SW480 (cell line): ENCODE measurements around the gene ZIC1.

Experiments used
- DNase-seq: peaks from one replicate; pipeline ENCODE4 v3.0.0-alpha.2; 2016; ENCODE audit warnings: low spot score

Gene ZIC1

DNA sequence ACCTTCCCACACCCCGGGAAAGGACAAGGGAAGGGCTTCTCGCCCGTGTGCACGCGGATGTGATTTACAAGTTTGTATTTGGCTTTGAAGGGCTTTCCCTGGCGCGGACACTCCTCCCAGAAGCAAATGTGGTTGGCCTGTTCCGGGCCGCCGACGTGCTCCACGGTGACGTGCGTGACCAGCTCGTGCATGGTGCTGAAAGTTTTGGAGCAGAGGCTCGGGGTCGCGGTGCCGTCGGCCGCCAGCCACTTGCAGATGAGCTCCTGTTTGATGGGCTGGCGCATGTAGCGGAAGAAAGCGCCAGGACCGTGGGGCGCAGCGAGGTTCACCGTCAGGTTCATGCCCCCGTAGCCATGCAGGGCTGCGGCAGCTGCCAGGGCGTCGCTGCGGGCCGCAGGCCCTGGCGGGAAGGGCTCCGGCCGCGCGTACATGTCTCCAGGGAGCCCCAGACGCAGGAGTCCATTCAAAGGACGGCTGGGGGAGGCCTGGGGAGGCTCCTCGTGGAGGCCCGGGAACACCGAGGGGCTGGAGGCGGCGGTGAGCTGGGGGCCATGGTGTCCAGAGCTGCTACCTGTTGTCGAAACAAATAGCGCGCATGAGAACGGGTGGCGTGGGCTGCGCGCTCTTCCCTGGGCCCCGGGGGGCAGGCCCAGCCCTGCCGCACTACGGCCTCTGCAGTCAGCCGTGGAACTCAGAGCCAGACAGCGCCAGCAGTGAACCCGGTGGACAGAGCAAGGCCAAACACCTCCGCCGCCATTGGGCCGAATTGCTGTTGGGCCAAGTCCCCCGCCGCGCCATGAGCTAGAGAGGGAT, 13.1 kb upstream of the ZIC1 start:
- DNase-seq = no peak

DNA sequence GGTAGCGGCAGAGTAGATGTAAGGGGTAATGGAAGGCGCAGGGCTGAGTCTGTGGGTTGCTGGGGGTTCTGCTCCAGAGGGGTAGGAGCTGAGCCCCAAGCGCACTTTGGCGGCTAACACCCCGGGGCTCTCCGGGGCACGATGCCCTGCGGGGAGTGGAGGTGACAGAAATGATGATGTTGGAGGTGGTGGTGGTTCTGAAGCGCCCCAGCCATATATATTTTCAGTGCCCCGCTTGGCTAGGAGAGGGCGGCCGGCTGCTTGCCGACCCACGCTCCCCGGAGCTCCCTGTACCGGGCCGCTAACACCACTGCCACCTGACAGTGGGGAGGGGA, 12.5 kb upstream of the ZIC1 start:
- no peak for DNase-seq

DNA sequence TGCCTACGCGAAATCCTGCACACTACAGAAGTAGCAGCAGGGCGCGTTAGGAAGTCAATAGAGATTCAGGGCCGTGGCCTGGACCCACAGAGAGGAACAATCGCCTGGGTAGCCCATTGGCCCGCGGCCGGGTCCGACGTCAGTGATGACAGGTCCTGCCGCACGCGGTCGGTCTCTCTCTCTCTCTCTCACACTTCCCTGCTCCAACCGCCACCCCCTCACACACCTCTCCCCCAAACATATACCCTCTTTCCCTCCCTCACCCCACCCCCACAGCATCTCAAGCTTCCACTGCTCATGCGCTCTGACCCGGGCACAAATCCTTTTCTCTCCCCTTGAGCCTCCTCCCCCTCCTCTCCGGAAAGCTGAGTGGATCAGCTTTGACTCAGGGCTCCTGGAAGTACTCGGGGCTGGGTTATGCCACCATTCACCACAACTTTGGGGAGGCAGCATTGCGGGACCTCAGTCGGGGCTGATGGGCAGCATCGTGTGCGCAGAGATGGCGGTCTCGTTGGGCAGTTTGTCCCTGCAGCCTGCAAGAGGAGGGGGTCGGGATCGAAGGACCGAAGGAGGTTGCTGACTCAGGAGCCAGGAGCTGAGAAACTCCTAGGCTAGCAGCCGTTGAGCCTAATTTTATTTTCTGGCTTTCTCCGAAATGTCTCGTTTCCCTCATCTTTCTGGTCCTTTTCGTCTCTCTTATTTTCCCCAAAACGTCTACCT, 11.8 kb upstream of the ZIC1 start:
- no peak for DNase-seq

DNA sequence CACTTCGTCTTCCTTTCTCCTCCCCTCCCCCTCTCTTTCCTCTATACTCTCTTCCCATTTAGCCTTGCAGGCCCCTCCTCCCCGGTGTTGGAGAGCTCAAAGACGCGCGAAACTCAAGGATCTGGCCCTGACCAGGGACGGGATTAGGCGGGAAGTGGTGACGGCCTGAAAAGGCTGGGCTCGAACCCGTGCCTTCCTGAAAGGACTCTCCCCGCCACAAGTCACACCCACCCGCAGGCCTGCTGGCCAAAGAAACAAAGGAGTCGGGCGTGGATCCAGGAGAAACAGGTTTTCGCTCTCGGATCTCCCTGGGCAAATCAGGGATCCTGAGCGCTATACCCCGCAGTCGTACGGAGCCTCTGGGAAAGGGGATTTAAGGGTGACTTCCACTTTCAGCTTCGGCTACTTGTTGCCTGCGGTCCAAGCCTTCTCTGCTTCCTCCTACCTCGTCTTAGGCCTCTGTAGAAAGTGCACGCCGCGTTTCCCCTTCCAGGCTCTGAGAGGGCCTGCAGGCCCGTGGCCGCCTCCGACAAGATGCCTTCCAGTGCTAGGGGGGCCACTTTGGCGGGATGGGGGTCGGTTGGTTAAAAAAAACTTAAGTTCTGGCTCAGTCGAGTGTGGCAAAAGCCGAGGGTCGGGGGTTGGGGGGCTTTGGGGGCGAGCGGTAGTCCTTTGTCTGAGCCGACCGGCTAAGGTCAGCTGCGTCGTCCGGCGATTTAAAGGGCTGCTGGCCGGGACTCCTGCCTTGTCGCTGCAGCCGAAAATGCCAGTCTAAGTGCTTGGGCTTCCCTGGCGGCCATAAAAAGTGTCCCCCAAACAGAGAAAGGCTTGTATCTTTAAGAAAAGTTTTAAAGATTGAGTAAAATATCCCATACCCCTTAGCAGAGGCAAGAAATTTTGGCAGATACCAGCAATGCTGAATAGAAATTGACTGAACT, 11.0 kb upstream of the ZIC1 start:
- no peak for DNase-seq

DNA sequence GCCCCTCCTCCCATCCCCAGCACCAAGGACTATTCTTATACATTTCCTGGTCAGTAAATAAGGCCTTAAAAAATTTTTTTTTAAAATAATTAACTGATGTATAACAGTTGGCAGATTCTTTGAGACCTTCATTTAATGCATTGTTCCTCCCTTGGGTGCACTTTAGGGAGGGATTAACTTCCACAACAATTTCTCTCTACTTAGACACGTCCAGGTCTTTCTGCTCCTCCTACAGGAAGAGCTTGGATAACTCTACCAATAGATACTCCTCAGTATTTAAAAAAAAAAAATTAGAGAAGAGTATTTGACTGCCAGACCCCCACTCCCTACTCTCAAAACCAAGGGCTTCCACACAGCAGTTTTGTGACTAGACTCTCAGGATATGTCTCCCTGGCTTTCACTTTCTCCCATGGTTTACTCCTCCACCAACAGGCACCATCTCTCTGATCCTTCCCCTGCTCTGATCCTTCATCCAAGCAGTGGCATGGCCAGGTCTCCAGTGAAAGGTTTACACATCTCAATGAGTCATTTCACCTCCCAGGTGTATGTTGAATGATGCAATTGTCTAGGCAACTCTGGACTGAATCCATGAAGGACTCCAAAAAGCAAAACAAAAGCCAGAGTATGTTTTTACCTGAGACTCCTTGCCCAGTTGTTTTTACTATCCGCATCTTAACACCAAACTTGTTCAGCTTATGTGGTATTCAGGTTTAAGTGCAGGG, 10.2 kb upstream of the ZIC1 start:
- DNase-seq = peak; percentile 46

DNA sequence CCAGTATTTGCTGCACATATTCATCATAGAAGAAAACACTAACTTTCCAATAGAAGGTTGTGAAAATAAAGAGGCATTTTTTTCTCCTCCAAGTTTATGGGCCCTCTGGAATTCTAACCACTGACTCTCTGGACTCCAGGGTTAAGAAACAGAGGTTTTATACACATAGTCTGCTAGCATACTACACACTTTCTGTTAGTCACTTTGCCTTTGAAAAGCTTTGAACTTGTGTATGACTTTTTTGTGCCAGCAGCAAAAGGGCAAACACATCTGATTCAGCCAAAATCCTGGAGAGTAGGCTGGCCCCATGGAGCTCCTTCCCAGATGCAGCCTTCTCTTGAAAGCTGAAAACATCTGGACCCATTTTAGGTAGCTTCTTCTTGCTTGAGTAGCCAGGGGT, 9.1 kb upstream of the ZIC1 start:
- DNase-seq = no peak

DNA sequence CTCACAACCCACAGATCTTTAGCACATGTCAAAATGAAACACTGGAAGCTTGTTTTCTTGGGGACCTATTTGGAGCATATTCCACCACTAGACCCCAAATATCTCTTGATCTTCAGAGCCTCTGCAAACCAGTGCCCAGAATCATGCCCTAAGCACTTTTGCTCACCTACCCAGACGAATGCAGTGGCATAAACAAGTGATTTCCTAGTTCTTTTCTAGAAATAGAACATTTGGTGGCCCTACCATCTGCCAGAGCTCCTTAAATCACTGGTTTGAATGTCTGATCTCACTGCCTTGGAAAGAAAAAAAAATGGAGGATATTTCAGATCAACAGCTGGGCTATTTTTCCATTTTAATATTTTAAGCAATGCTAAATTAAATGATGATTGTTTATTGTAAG, 8.2 kb upstream of the ZIC1 start:
- no peak for DNase-seq

DNA sequence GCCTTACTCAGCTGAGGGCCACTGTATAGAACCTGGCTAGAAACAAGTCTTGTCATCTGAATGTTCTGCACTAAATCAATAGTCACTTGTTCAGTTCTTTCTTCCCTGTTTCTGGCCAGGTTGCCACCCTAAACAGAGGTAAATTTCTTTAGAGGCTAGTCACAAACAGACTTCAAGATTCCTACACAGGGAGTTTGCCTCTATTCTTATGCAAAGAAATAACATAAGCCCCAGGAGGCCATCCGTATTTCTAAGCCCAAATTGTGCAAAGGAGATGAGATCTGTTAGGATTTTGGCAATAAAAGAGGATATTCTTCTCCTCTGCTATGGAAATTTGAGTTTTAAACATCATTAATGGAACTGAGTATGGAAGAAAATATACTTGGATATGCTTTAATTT, 7.7 kb upstream of the ZIC1 start:
- no peak for DNase-seq

DNA sequence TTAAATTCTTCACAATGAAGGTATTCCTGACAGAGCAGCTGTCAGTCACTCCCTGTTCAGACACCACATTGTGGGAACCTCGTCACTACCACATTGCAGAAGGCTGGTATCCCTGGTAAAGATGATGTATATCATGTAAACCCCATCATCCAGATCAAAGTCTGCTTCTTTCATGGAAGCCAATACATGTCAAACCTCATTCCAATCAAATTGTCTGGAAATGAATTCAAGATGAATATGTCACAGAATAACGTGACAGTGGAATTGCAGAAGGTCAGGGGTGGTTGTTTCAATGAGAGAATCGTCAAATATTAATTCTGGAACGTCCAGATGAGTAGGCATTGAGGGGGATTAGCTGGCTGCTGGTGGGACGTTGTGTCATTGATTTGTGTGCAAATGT, 7.0 kb upstream of the ZIC1 start:
- no peak for DNase-seq

DNA sequence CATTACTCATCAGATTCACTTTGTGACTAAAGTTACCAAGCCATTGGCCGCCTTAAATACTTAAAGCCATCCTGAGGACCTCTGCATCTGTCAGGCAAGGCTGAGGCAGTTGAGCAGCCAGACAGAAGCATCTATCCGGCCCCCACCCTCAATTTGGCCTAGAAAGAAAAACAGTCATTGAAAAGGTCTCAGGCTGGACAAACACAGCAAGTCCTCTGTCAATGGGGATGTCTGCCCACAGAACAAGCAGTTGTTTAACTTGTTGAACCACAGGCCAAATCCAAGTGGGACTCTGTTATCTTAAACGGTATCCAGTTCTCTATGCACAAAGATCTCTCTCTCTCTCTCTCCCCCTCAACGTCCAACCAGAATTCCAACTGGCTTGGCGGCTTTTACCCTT, 5.7 kb upstream of the ZIC1 start:
- DNase-seq = no peak

DNA sequence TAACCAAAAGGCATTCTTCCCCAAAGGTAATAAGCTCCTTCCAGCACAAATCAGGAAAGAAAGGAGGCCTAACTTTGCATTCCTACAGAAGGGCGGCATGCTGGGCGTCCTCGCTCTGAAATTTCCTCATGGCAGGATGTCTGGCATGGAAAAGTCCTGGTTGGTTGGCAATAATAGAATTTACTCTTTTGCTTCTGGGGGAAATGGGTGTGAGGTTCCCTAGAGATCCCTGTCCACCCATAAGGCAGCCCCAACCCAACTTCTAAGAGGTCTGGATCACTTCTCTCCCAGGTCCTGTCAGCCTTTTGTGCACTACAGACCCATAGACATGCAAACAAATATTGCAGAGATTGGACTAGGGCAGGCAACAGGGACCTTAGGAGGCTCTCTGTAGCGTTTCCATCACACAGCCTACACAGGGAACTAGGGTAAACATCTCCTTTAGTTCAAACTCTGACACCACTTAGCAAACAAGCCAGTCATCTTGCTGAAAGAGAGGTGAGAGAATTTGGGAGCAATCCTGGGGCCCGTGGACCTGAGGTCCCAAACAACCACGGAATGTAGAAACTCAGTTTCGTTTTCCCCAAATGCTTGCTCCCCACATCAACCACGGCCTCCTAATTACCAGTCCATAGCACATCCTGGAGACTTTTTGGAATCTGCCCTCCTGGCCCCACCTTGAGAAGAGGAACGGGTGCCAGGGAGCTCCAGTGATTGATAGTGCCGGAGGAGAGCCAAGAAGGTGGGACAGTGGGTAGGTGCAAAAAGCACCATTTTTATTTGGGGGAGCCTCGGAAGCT, 5.0 kb upstream of the ZIC1 start:
- no peak for DNase-seq

DNA sequence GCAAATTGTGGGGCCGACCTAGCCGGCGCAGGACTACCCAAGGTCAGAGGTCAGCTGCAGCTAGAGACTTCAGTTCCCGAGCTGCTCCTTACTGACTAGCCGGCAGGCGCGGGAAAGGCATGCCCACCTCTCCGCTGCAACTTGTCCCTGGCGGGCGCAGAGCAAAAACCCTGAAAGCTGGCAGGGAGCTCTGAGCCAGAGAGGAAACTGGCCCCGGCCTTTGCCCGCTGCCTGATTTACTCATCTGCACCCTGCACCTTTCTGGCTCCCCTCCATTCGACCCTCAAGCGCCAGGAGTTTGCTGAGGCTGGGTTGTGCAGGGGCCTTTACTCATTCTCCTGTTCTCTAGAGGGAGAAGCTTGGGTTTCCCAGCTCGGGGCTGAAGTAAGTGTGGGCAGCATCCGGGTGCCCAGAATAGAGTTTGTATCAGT, 4.3 kb upstream of the ZIC1 start:
- no peak for DNase-seq

DNA sequence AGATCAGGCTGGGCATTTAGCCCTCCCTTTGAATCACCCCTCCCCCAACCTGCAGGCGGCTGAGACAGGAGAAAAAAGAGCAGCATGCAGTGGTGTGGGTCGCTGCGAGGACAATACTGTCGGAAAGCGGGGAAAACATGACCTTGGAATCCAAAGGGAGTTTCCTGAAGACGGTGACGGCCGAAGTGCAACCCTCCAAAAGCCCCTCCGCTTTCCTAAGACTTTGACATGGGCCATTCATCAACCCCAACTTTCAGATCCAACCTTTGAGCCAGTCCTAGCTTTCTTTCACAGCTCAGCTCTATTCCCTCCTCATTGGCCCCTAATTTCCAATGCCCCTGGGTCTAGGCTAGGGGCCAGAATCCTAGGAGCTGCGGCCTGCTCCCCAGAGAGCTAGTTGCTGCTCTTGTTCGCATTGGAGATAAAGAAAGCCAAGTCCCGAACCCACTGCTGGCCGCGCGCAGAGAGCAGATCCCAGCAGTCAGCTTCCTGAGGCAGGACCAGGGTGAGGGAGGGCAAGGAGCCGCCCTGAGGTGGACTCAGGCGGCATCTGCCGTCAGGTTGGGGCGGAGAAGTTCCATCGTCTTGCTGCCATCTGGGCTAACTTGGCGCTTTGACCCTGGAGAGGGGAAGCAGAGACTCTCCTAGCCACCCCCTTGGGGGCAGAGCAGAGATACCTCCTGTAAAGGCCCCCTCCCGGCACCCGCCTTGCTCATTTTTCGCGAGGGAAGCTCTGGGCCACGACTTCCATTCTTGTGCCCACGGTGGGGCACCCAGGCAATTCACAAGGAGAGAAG, 3.7 kb upstream of the ZIC1 start:
- DNase-seq = no peak

DNA sequence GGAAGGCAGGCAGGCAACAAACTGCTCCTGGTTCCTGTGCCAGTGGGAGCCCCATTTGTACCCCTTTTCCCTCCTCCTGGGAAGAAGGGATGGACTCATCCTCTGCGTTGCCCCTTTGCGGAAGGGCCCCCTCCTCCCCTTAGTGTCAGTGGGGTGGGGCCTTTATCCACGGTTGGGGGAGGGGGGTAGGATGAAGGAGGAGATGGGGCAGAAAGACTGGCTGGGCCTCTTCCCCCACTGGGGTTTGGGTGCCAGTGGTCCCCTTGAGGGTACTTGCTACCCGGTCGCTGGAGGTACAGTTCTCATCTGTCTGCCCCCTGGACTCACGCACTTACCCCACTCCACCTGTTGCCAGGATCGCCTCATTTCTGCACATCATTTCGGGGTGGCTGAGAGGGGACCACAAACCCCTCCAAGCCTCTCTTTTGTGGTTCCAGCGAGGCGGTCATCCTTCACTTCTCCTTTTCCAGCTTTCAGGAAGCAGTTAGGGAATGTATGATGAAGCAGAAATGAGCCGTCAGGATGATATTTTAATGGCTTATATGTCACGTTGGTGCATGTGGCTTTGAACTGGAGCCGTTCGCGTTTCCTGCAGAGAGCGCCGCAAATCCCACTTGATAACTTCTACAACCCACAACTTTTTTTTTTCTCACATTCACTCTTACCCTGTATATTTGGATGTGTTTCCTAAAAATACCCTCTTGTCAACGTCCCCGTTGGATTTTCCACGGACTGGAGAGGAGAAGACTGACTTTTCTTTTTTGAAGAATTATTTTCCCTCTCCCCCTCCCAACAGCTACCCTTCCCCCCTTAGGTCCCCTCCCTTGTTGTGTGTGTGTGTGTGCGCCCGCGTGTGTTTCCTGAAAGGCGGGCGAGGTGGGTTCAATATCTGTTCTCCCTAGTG, 2.9 kb upstream of the ZIC1 start, which contains the start of gene ZIC4:
TSS of gene ZIC4 (minus strand) at position 516 of the 904 bp plus-strand sequence. CDS start 3,746 bp downstream, outside the sequence.
- no peak for DNase-seq

DNA sequence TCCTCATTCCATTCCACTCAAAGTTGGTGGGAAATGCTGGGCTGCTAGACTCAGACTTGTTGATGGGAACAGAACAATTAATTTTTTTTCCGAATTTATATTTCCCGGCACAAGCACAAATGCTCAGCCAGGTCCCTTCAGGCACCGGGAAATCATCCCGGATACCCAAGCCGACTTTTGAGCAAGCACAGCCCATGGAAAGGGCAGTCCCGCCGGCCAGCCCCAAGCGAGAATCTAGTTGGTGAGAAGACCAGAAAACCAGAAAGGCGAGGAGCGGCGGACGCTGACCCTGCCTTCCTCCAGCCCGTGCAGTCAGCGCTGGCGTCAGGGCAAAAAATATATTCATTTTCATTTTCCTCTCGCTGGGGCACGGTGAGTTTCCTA, 2.1 kb upstream of the ZIC1 start:
- no peak for DNase-seq

DNA sequence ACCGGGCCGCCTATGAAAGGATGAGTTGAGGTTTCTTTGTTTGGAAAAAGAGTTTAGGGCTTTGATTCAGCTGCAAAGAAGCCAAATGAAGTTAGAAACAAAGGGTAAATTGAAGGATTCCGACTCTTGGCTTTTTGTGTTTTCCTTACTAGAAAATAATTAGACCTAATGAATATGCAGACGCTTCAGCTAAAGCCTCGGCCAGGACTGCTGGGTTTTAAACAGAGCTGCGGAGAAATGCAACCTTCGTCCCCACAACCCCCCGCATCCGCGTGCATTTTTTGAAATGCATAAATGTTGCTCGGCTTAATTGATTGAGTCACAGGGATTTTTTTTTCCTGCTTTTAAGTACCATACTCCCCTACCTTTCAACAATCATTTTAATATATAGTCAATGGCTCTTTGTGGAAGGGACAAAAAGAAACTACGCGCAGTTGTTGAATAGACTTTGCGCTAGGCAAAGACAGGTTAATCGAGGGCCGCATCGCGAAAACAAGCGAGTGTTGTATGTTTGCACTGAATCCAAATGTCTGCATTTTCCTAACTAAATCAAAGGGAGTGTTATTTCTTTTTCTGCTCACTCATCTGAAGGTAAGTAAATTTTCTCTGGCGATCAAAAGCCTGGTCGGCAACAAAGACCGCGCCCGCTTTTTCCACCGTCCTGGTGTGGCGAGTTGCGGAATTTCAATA, 1.5 kb upstream of the ZIC1 start:
- DNase-seq = no peak

DNA sequence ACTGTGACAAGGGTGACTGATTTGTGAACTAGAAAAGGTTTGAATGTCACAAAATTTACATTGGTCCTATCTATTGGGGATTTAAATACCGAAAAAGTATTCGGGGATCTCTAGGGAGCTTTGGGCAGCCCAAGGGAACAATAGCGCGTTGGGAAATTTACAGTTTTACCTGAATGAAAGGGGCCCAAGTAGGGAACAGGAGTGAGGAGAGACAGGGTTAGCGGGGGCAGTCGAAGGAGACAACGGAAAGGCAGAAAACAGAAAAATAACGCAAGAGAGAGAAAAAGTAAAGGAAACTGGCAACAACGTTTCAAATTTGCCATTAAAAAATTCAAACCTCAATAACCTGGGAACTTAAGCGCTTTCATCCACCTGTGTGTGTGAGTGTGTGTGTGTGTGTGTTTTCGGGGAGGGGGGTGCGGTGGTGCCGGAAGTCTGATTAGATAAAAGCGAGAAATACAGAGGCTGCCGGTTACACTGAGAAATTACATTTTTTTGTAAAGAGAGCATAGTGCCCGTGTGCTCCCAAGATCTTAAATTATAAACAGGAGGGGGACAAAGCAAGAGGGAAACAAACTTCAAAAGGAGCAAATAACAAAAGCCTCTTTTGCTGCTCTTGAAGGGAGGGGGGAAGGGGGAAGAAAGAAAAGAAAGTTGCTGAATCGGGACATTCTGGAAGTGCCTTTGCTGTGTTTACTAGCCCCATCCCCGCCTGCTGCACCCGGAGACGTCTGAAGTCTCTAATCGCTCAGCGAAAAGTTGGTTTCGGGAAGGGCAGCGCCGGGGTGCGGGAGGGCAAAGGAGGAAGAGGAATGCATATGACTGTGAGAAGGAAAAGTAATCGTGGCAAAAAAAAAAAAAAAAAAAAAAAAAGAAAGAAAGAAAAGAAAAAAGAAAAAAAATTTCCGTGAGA, 721 bp upstream of the ZIC1 start:
- no peak for DNase-seq
